ENCODE data around the gene SPATA16. TPM values are rescaled to one million over a fixed set of nuclear protein-coding genes. Genes with fewer than 3 reads are reported as not detected.

SPATA16 gene
- total and polyA plus RNA-seq, 2 donors (not counting 1 experiment from before 2014, with no cell fraction given) = not detected

GRCh38 chr3:173065543-173065981 lies 75.5 kb downstream of the SPATA16 start:
- Histone ChIP-seq H3K4me3 (ENCODE audit: control extremely low read depth in 1 of 5, extremely low read depth in 1 of 5, insufficient read depth in 1 of 5, low read depth in 2 of 5, low read length in 4 of 5) (no peak overlapping the region), H3K27me3 (replicated peaks in 1 of 4; ENCODE audit: control extremely low read depth in 1 of 4, control insufficient read depth in 3 of 4, insufficient read depth in 4 of 4, low read length in 3 of 4) (no peaks in the 10 kb centered on the region), H3K36me3 (replicated peaks in 1 of 2; ENCODE audit: control extremely low read depth in 1 of 2, control insufficient read depth in 1 of 2, extremely low read depth in 1 of 2, insufficient read depth in 2 of 2, low read length in 1 of 2) (no peaks in the 10 kb centered on the region), H3K4me2 (replicated peaks; ENCODE audit: low read depth, low read length, poor library complexity, severe bottlenecking) (no peak overlapping the region), H3K79me2 (ENCODE audit: control insufficient read depth, insufficient read depth, low read length) (no peaks in the 10 kb centered on the region), H4K20me1 (ENCODE audit: control insufficient read depth, insufficient read depth, low read length, poor library complexity, severe bottlenecking) (no peaks in the 10 kb centered on the region), H3K4me1 (ENCODE audit: control insufficient read depth in 2 of 2, insufficient read depth in 2 of 2, low read length in 2 of 2) (no peaks in the 10 kb centered on the region), H3K9ac (ENCODE audit: low read length) (no peak overlapping the region), H3K9me3 (ENCODE audit: control extremely low read depth in 1 of 3, control insufficient read depth in 2 of 3, insufficient read depth in 1 of 3, low read length in 2 of 3) (no peaks in the 10 kb centered on the region), H3K27ac (ENCODE audit: low read length in 2 of 2) (no peak overlapping the region), H2AFZ (ENCODE audit: insufficient read depth, low read depth, low read length, poor library complexity, severe bottlenecking) (no peak overlapping the region)
- ATAC-seq (ENCODE audit: low read depth) (no peak), DNase-seq (no peak)
- intact Hi-C loops (cut with micrococcal nuclease) = no loop called here
- ChIA-PET POLR2A (no interaction called here), CTCF (no interaction called here)
- Mint-ChIP-seq H3K4me1 (no peaks in the 10 kb centered on the region), H3K27me3 (no peaks in the 10 kb centered on the region), H3K4me3 (no peak overlapping the region), H3K27ac (no peak overlapping the region), H3K9me3 (ENCODE audit: insufficient read depth) (no peaks in the 10 kb centered on the region)
- 56% methylated on average over 2 of the region's 3 CpGs for WGBS (ENCODE audit: insufficient coverage)
- TF ChIP-seq EZH2 (IDR thresholded peaks at IDR 0.05; ENCODE audit: borderline replicate concordance, insufficient read depth, low read depth, low read length, poor library complexity, severe bottlenecking) = no peak

- H3K9me3 Mint-ChIP-seq (ENCODE audit: insufficient read depth) = no peaks in the 10 kb centered on the region
- no peak overlapping the region for H3K9ac ChIP-seq (ENCODE audit: low read length)
- ATAC-seq (ENCODE audit: low read depth) (no peak), DNase-seq (no peak)
- H3K27ac ChIP-seq (ENCODE audit: low read length in 2 of 2) = no peak overlapping the region
- no peak overlapping the region for H3K4me3 ChIP-seq (ENCODE audit: control extremely low read depth in 1 of 5, extremely low read depth in 1 of 5, insufficient read depth in 1 of 5, low read depth in 2 of 5, low read length in 4 of 5)
- H3K27me3 Mint-ChIP-seq = no peaks in the 10 kb centered on the region
- H3K4me1 ChIP-seq (ENCODE audit: control insufficient read depth in 2 of 2, insufficient read depth in 2 of 2, low read length in 2 of 2) = no peaks in the 10 kb centered on the region
- no peaks in the 10 kb centered on the region for H4K20me1 ChIP-seq (ENCODE audit: control insufficient read depth, insufficient read depth, low read length, poor library complexity, severe bottlenecking)
- no peak overlapping the region for H3K4me3 Mint-ChIP-seq
- intact Hi-C loops (cut with micrococcal nuclease) = no loop called here
- H2AFZ ChIP-seq (ENCODE audit: insufficient read depth, low read depth, low read length, poor library complexity, severe bottlenecking) = no peak overlapping the region
- H3K27ac Mint-ChIP-seq = no peak overlapping the region
- no CpG with 5 or more reads among the region's 1 CpG for WGBS (ENCODE audit: insufficient coverage)
- H3K4me2 ChIP-seq (replicated peaks; ENCODE audit: low read depth, low read length, poor library complexity, severe bottlenecking) = no peak overlapping the region
- no peaks in the 10 kb centered on the region for H3K79me2 ChIP-seq (ENCODE audit: control insufficient read depth, insufficient read depth, low read length)
- no peaks in the 10 kb centered on the region for H3K36me3 ChIP-seq (replicated peaks in 1 of 2; ENCODE audit: control extremely low read depth in 1 of 2, control insufficient read depth in 1 of 2, extremely low read depth in 1 of 2, insufficient read depth in 2 of 2, low read length in 1 of 2)
- H3K4me1 Mint-ChIP-seq = no peaks in the 10 kb centered on the region
- TF ChIP-seq EZH2 (IDR thresholded peaks at IDR 0.05; ENCODE audit: borderline replicate concordance, insufficient read depth, low read depth, low read length, poor library complexity, severe bottlenecking) = no peak
- TF ChIP-seq CTCF (IDR thresholded peaks at IDR 0.05) = no peak
- H3K9me3 ChIP-seq (ENCODE audit: control extremely low read depth in 1 of 3, control insufficient read depth in 2 of 3, insufficient read depth in 1 of 3, low read length in 2 of 3) = no peaks in the 10 kb centered on the region
- POLR2A ChIA-PET = no interaction called here
- CTCF ChIA-PET = no interaction called here
- H3K27me3 ChIP-seq (replicated peaks in 1 of 4; ENCODE audit: control extremely low read depth in 1 of 4, control insufficient read depth in 3 of 4, insufficient read depth in 4 of 4, low read length in 3 of 4) = no peaks in the 10 kb centered on the region
These were observed 76.4 kb downstream of the SPATA16 start for GRCh38 chr3:173064631-173065030.

Measured in B cell (primary cell).